ENCODE data around the gene IDI2.

DNA sequence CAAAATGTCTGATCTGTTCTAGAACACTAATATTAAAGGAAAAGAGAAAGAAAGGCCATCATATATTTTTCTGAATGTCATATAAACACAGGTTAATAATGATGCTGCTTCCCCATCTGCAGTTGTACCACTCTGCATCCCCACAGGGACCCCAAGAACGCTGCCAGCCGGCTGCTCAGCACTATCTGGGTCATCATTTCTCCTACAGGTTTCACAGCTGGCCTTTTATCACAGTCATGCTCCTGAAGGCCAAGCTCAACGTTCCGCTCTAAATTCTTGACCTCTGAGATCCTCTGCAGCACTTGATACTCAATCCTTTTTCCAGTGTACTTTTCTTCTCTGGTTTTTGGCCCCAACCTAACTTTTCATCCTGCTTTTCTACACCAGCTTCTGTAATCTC lies 18.5 kb upstream of the IDI2 start:
- TF ChIP-seq, protein P1, sequence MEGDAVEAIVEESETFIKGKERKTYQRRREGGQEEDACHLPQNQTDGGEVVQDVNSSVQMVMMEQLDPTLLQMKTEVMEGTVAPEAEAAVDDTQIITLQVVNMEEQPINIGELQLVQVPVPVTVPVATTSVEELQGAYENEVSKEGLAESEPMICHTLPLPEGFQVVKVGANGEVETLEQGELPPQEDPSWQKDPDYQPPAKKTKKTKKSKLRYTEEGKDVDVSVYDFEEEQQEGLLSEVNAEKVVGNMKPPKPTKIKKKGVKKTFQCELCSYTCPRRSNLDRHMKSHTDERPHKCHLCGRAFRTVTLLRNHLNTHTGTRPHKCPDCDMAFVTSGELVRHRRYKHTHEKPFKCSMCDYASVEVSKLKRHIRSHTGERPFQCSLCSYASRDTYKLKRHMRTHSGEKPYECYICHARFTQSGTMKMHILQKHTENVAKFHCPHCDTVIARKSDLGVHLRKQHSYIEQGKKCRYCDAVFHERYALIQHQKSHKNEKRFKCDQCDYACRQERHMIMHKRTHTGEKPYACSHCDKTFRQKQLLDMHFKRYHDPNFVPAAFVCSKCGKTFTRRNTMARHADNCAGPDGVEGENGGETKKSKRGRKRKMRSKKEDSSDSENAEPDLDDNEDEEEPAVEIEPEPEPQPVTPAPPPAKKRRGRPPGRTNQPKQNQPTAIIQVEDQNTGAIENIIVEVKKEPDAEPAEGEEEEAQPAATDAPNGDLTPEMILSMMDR (IDR thresholded peaks at IDR 0.05): no peak
- no peak for TF ChIP-seq POLR2A (IDR thresholded peaks at IDR 0.05)

Data from thyroid gland (tissue), 4 donors.